WERI-Rb-1 (cell line): ENCODE data around the gene SLC6A18.

Experiments
- DNase-seq: peaks from one replicate; pipeline ENCODE4 v3.0.0-alpha.2; 2020
- H3K27ac ChIP-seq: fragments of 250-450 bp; sonication (Bioruptor Pico); 2 replicates; pipeline ENCODE4 v1.5.1; 2020; ENCODE audit warnings: mild to moderate bottlenecking, moderate library complexity
- H3K27me3 ChIP-seq: fragments of 250-450 bp; sonication (Bioruptor Pico); 2 replicates; pipeline ENCODE4 v1.5.1; 2021; ENCODE audit warnings: mild to moderate bottlenecking, low read depth, moderate library complexity; ENCODE audit not compliant: insufficient read depth, severe bottlenecking
- H3K36me3 ChIP-seq: fragments of 250-450 bp; sonication (Bioruptor Pico); 2 replicates; pipeline ENCODE4 v1.5.1; 2020; ENCODE audit warnings: mild to moderate bottlenecking, moderate library complexity
- H3K4me3 ChIP-seq: 2 replicates; pipeline ENCODE4 v1.5.1; 2011; ENCODE audit warnings: low read depth, mild to moderate bottlenecking, control low read depth, low read length
- H3K9me3 ChIP-seq: fragments of 250-450 bp; sonication (Bioruptor Pico); 2 replicates; pipeline ENCODE4 v1.5.1; 2021; ENCODE audit warnings: mild to moderate bottlenecking, moderate library complexity; ENCODE audit not compliant: severe bottlenecking
- CTCF ChIP-seq: IDR thresholded peaks from 2 replicates; pipeline ENCODE4 v1.5.1; 2011; ENCODE audit warnings: low read depth, mild to moderate bottlenecking, control low read depth, inconsistent platforms, low read length

SLC6A18 gene

GRCh38 chr5:1229822-1230221 is 4.6 kb downstream of the SLC6A18 start:
- TF ChIP-seq CTCF = no peak
- H3K4me3 ChIP-seq = no peak overlapping the region
- H3K36me3 ChIP-seq = no peaks in the 10 kb centered on the region
- no peaks in the 10 kb centered on the region for H3K27me3 ChIP-seq
- no peak for DNase-seq
- H3K9me3 ChIP-seq = peaks cover 8% of the 10 kb centered on the region
- no peak overlapping the region for H3K27ac ChIP-seq

GRCh38 chr5:1230551-1230950 is 5.4 kb downstream of the SLC6A18 start:
- no peaks in the 10 kb centered on the region for H3K27me3 ChIP-seq
- H3K9me3 ChIP-seq = peaks cover 15% of the 10 kb centered on the region
- H3K27ac ChIP-seq = no peak overlapping the region
- TF ChIP-seq CTCF = no peak
- H3K4me3 ChIP-seq = no peak overlapping the region
- DNase-seq = no peak
- H3K36me3 ChIP-seq = no peaks in the 10 kb centered on the region

- Histone ChIP-seq H3K36me3 (no peaks in the 10 kb centered on the region), H3K9me3 (peaks cover 24% of the 10 kb centered on the region), H3K27ac (no peak overlapping the region), H3K4me3 (no peak overlapping the region), H3K27me3 (no peaks in the 10 kb centered on the region)
- DNase-seq = no peak
- TF ChIP-seq CTCF = no peak
These were observed 6.2 kb downstream of the SLC6A18 start for GRCh38 chr5:1231354-1231905.

GRCh38 chr5:1232780-1233179 is 7.6 kb downstream of the SLC6A18 start:
- no peak for TF ChIP-seq CTCF
- Histone ChIP-seq H3K27me3 (no peaks in the 10 kb centered on the region), H3K9me3 (peaks cover 27% of the 10 kb centered on the region), H3K4me3 (no peak overlapping the region), H3K36me3 (no peaks in the 10 kb centered on the region), H3K27ac (no peak overlapping the region)
- no peak for DNase-seq

- DNase-seq = no peak
- Histone ChIP-seq H3K27me3 (no peaks in the 10 kb centered on the region), H3K9me3 (peaks cover 27% of the 10 kb centered on the region), H3K4me3 (no peak overlapping the region), H3K36me3 (no peaks in the 10 kb centered on the region), H3K27ac (no peak overlapping the region)
- TF ChIP-seq CTCF = no peak; the same call in 1 of the 2 replicates
These were observed 10.2 kb downstream of the SLC6A18 start for GRCh38 chr5:1235379-1235778.

- no peaks in the 10 kb centered on the region for H3K36me3 ChIP-seq
- H3K4me3 ChIP-seq = no peak overlapping the region
- H3K9me3 ChIP-seq = peaks cover 32% of the 10 kb centered on the region
- DNase-seq = no peak
- H3K27me3 ChIP-seq = no peaks in the 10 kb centered on the region
- no peak overlapping the region for H3K27ac ChIP-seq
- TF ChIP-seq CTCF = no peak
These were observed 10.7 kb downstream of the SLC6A18 start for GRCh38 chr5:1235838-1236237.
